K562 (cell line): ENCODE results near the gene GLOD4.

Experiments
- EZH2 ChIP-seq: IDR thresholded peaks from 2 replicates; pipeline ENCODE4 v1.6.1; 2012; ENCODE audit warnings: low read depth, mild to moderate bottlenecking, inconsistent platforms, low read length, borderline replicate concordance
- HSF4 ChIP-seq: fragments of 250-450 bp; sonication (Bioruptor Pico); IDR thresholded peaks from 2 replicates; pipeline ENCODE4 v2.1.2; 2022; ENCODE audit warnings: mild to moderate bottlenecking, moderate library complexity, borderline replicate concordance
- POLR2AphosphoS5 ChIP-seq: IDR thresholded peaks from 2 replicates; pipeline ENCODE4 v1.6.1; 2011; ENCODE audit warnings: mild to moderate bottlenecking, low read depth, low read length, moderate library complexity; ENCODE audit not compliant: control insufficient read depth, insufficient read depth
- POLR2B ChIP-seq: fragments of 450-650 bp; IDR thresholded peaks from 2 replicates; pipeline ENCODE4 v1.6.1; 2018; ENCODE audit warnings: low read depth; ENCODE audit not compliant: partially characterized antibody
- SP1 ChIP-seq: sonication (generic); formaldehyde crosslinking; IDR thresholded peaks from 2 replicates; pipeline ENCODE4 v1.8.1; 2022; ENCODE audit warnings: mild to moderate bottlenecking, missing genetic modification reagents
- SP2 ChIP-seq: IDR thresholded peaks from 2 replicates; pipeline ENCODE4 v1.6.1; 2011; ENCODE audit warnings: mild to moderate bottlenecking, low read depth, low read length, moderate library complexity; ENCODE audit not compliant: poor library complexity, severe bottlenecking; ENCODE audit errors: extremely low read depth
- STAG1 ChIP-seq: sonication (generic); formaldehyde crosslinking; IDR thresholded peaks from 2 replicates; pipeline ENCODE4 v1.5.0; 2020; ENCODE audit warnings: missing genetic modification reagents, borderline replicate concordance
- ZNF274 ChIP-seq: IDR thresholded peaks from 2 replicates; pipeline ENCODE4 v1.6.1; 2011; ENCODE audit warnings: low read depth, mild to moderate bottlenecking, low read length, moderate library complexity, borderline replicate concordance
- ZNF311 ChIP-seq: fragments of 250-450 bp; sonication (Bioruptor Pico); IDR thresholded peaks from 2 replicates; pipeline ENCODE4 v1.4.0; 2020; ENCODE audit warnings: mild to moderate bottlenecking, moderate library complexity
- TF ChIP-seq, protein P1 (sequence below): sonication (generic); formaldehyde crosslinking; IDR thresholded peaks from 2 replicates; pipeline ENCODE4 v1.5.0; 2020; ENCODE audit warnings: missing genetic modification reagents
- TF ChIP-seq, protein P2 (sequence below), 3 experiments: IDR thresholded peaks in 2 of 3; conservative IDR thresholded peaks in 1 of 3; 2 replicates each; pipeline ENCODE4 v1.5.1; 2011 to 2012; ENCODE audit warnings: low read length in 3 of 3, mild to moderate bottlenecking in 3 of 3, control low read depth in 2 of 3, improper control_type of control experiment in 1 of 3, inconsistent platforms in 1 of 3, low read depth in 1 of 3, mixed read lengths in 1 of 3, moderate library complexity in 1 of 3; ENCODE audit not compliant: insufficient read depth in 2 of 3
- TF ChIP-seq, protein P3 (sequence below): fragments of 250-450 bp; sonication (Bioruptor Pico); IDR thresholded peaks from 2 replicates; pipeline ENCODE4 v1.4.0; 2020; ENCODE audit warnings: borderline replicate concordance

DNA sequence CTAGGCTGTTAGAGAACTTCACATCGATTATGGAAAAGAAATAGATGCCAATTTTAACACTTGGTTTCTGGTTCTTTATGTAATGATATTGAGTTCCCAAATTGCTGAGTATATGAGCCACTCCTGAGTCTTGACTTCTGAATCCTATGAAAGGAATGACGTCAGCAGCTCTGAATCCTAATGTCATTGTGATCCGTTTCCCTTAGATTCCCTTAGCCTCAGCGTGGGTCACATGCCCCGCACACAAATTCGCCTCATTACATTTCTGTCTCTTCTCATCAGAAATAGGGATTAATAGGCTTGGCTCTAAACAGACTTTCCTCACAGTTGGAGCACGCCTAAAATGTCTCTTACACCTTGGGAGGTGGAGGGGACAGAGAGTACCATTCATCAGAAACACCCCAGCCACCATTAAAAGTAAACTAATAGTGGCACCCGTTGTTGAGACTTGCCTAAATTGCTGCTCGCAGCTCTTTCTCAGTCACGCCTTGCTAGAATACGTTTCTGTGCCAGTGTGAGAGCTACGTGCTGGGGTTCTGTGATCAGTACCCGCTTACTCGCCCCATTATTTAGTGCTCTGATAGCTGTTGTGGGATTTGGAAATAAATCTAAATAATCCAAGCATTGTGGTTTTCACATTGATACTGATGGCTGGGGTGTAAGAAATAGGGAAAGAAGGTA is 7.2 kb upstream of the GLOD4 start:
- TF ChIP-seq SP2 (no peak), POLR2B (no peak), ZNF274 (no peak), ZNF311 (CRISPR knock-in tag) (no peak), STAG1 (CRISPR knock-in tag) (no peak), POLR2AphosphoS5 (no peak), HSF4 (no peak), EZH2 (no peak), SP1 (CRISPR knock-in tag) (no peak)
- TF ChIP-seq, protein P1, sequence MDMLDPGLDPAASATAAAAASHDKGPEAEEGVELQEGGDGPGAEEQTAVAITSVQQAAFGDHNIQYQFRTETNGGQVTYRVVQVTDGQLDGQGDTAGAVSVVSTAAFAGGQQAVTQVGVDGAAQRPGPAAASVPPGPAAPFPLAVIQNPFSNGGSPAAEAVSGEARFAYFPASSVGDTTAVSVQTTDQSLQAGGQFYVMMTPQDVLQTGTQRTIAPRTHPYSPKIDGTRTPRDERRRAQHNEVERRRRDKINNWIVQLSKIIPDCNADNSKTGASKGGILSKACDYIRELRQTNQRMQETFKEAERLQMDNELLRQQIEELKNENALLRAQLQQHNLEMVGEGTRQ: no peak
- TF ChIP-seq, protein P2, sequence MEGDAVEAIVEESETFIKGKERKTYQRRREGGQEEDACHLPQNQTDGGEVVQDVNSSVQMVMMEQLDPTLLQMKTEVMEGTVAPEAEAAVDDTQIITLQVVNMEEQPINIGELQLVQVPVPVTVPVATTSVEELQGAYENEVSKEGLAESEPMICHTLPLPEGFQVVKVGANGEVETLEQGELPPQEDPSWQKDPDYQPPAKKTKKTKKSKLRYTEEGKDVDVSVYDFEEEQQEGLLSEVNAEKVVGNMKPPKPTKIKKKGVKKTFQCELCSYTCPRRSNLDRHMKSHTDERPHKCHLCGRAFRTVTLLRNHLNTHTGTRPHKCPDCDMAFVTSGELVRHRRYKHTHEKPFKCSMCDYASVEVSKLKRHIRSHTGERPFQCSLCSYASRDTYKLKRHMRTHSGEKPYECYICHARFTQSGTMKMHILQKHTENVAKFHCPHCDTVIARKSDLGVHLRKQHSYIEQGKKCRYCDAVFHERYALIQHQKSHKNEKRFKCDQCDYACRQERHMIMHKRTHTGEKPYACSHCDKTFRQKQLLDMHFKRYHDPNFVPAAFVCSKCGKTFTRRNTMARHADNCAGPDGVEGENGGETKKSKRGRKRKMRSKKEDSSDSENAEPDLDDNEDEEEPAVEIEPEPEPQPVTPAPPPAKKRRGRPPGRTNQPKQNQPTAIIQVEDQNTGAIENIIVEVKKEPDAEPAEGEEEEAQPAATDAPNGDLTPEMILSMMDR (IDR thresholded peaks at IDR 0.05 in 2 of 3, conservative IDR thresholded peaks at IDR 0.05 in 1 of 3; ENCODE audit: insufficient read depth in 2 of 3, low read depth in 1 of 3, low read length in 3 of 3): no peak
- TF ChIP-seq, protein P3, sequence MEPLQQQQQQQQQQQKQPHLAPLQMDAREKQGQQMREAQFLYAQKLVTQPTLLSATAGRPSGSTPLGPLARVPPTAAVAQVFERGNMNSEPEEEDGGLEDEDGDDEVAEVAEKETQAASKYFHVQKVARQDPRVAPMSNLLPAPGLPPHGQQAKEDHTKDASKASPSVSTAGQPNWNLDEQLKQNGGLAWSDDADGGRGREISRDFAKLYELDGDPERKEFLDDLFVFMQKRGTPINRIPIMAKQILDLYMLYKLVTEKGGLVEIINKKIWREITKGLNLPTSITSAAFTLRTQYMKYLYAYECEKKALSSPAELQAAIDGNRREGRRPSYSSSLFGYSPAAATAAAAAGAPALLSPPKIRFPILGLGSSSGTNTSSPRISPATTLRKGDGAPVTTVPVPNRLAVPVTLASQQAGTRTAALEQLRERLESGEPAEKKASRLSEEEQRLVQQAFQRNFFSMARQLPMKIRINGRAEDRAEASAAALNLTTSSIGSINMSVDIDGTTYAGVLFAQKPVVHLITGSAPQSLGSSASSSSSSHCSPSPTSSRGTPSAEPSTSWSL (CRISPR knock-in tag): no peak
